A549 (cell line): Measurements from ENCODE around the gene IGFBP3.

Experiments used
- CEBPB ChIP-seq, 2 experiments: fragments of >200 bp in 1 of 2; sonication (Bioruptor Twin) in 1 of 2; formaldehyde crosslinking in 1 of 2; IDR thresholded peaks; 2 replicates each; pipeline ENCODE4 v1.6.1; 2012 to 2016
- JUNB ChIP-seq: fragments of >200 bp; sonication (Bioruptor Twin); formaldehyde crosslinking; IDR thresholded peaks from 2 replicates; pipeline ENCODE4 v1.6.1; 2016
- MAZ ChIP-seq: fragments of 150-350 bp; IDR thresholded peaks from 2 replicates; pipeline ENCODE4 v1.6.1; 2014; ENCODE audit warnings: antibody characterized with exemption, low read depth, low read length, borderline replicate concordance
- MYC ChIP-seq: IDR thresholded peaks from 2 replicates; pipeline ENCODE4 v1.6.1; 2012; ENCODE audit warnings: mild to moderate bottlenecking, inconsistent platforms, low read length, improper control_type of control experiment, borderline replicate concordance
- TF ChIP-seq, protein P1 (sequence below): IDR thresholded peaks from 2 replicates; pipeline ENCODE4 v1.6.1; 2012; ENCODE audit warnings: low read depth, borderline replicate concordance

DNA sequence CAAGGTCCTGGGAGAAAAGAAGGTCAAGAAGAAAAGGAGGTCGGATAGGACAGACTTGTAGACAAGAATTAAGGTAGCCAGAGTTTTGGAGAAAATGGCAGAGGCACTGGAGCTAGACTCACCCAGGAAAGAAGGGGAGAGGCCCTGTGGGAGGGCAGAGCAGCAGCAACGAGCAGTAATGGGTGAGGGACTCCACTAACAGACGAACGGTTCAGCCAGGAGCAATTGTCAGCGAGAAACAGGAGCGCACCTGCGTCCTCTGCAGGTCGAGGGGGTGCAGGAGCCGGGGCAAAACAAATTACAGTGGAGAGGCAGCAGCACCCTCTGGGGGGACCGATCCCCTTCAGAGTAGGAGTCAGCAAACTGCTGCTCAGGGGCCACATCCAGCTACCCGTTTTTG is 18.5 kb upstream of the IGFBP3 start:
- TF ChIP-seq CEBPB (IDR thresholded peaks at IDR 0.05) (no peak), MYC (no peak), JUNB (no peak), MAZ (no peak)
- TF ChIP-seq, protein P1, sequence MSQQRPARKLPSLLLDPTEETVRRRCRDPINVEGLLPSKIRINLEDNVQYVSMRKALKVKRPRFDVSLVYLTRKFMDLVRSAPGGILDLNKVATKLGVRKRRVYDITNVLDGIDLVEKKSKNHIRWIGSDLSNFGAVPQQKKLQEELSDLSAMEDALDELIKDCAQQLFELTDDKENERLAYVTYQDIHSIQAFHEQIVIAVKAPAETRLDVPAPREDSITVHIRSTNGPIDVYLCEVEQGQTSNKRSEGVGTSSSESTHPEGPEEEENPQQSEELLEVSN = no peak
